Measurements from ENCODE around the gene POLR2I. TPM values are rescaled to one million over a fixed set of nuclear protein-coding genes. Genes with fewer than 3 reads are reported as not detected.

Gene POLR2I
- total and polyA plus RNA-seq, 2 experiments from 2014 or later, result 94.0 to 413 TPM

DNA sequence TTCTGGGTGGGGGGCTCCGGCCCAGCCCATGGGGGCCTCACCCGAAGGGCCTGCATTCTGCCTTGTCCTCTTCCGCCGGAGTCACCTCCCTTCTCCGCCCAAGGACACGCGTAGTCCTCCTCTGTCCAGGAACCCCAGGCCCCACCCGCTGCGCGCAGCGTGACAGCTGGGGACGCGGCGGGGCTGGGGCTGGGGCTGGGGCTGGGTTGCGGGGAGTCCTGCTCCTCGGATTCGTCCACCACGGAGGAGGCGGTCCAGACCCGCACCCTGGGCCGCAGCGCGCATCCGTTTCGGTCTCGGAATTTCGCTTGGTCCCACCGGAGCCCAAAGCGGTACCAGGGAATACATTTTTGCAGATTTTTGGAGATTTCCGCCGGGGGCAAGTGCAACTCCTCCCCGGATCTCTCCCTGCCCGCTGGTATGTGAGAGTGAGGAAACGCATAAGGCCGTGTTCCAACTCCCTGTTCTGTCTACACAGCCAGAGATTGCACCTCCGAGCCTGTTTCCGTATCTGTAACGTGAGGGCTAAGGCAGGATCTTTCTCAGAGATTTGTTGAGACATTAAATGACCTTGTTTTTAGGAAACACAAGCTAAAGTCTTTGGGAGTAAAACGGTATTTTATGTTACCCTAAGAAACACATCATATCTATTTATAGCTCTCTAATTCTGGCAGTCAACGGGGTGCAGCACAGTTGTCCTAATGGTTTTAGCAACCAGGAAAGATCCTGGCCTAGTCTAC is 37.8 kb upstream of the POLR2I start, which contains the start of gene COX7A1:
COX7A1 (minus strand) TSS at position 96 of the 740 bp plus-strand sequence; CDS start at position 56, 40 bp downstream.
- Histone ChIP-seq H3K79me2 (replicated peaks; ENCODE audit: insufficient read depth) (no peaks in the 10 kb centered on the region), H3K27ac (ENCODE audit: low read depth) (no peak within 1 kb of the TSS), H2AFZ (peak within 1 kb of the TSS; percentile 80), H3K4me1 (ENCODE audit: insufficient read depth) (peaks cover 25% of the 10 kb centered on the region), H3K4me3 (peak within 1 kb of the TSS; percentile 77), H3K36me3 (ENCODE audit: insufficient read depth) (no peaks in the 10 kb centered on the region), H3K4me2 (peak within 1 kb of the TSS; percentile 97), H3K9me2 (ENCODE audit: insufficient read depth) (no peaks in the 10 kb centered on the region), H3F3A (replicated peaks; ENCODE audit: low read depth) (peaks cover 9% of the 10 kb centered on the region; the same call in 1 of the 2 replicates), H3K27me3 (ENCODE audit: insufficient read depth) (peaks cover 8% of the 10 kb centered on the region; the same call in 1 of the 2 replicates), H4K20me1 (replicated peaks; ENCODE audit: insufficient read depth) (no peaks in the 10 kb centered on the region)
- TF ChIP-seq, protein P1, sequence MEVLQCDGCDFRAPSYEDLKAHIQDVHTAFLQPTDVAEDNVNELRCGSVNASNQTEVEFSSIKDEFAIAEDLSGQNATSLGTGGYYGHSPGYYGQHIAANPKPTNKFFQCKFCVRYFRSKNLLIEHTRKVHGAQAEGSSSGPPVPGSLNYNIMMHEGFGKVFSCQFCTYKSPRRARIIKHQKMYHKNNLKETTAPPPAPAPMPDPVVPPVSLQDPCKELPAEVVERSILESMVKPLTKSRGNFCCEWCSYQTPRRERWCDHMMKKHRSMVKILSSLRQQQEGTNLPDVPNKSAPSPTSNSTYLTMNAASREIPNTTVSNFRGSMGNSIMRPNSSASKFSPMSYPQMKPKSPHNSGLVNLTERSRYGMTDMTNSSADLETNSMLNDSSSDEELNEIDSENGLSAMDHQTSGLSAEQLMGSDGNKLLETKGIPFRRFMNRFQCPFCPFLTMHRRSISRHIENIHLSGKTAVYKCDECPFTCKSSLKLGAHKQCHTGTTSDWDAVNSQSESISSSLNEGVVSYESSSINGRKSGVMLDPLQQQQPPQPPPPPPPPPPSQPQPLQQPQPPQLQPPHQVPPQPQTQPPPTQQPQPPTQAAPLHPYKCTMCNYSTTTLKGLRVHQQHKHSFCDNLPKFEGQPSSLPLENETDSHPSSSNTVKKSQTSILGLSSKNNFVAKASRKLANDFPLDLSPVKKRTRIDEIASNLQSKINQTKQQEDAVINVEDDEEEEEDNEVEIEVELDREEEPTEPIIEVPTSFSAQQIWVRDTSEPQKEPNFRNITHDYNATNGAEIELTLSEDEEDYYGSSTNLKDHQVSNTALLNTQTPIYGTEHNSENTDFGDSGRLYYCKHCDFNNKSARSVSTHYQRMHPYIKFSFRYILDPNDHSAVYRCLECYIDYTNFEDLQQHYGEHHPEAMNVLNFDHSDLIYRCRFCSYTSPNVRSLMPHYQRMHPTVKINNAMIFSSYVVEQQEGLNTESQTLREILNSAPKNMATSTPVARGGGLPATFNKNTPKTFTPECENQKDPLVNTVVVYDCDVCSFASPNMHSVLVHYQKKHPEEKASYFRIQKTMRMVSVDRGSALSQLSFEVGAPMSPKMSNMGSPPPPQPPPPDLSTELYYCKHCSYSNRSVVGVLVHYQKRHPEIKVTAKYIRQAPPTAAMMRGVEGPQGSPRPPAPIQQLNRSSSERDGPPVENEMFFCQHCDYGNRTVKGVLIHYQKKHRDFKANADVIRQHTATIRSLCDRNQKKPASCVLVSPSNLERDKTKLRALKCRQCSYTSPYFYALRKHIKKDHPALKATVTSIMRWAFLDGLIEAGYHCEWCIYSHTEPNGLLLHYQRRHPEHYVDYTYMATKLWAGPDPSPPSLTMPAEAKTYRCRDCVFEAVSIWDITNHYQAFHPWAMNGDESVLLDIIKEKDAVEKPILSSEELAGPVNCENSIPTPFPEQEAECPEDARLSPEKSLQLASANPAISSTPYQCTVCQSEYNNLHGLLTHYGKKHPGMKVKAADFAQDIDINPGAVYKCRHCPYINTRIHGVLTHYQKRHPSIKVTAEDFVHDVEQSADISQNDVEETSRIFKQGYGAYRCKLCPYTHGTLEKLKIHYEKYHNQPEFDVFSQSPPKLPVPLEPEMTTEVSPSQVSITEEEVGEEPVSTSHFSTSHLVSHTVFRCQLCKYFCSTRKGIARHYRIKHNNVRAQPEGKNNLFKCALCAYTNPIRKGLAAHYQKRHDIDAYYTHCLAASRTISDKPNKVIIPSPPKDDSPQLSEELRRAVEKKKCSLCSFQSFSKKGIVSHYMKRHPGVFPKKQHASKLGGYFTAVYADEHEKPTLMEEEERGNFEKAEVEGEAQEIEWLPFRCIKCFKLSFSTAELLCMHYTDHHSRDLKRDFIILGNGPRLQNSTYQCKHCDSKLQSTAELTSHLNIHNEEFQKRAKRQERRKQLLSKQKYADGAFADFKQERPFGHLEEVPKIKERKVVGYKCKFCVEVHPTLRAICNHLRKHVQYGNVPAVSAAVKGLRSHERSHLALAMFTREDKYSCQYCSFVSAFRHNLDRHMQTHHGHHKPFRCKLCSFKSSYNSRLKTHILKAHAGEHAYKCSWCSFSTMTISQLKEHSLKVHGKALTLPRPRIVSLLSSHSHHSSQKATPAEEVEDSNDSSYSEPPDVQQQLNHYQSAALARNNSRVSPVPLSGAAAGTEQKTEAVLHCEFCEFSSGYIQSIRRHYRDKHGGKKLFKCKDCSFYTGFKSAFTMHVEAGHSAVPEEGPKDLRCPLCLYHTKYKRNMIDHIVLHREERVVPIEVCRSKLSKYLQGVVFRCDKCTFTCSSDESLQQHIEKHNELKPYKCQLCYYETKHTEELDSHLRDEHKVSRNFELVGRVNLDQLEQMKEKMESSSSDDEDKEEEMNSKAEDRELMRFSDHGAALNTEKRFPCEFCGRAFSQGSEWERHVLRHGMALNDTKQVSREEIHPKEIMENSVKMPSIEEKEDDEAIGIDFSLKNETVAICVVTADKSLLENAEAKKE (CRISPR knock-in tag; IDR thresholded peaks at IDR 0.05), result no peak
- no peak for TF ChIP-seq STAT1 (IDR thresholded peaks at IDR 0.05; ENCODE audit: unreplicated experiment)
- no peak for TF ChIP-seq EZH2 (IDR thresholded peaks at IDR 0.05; ENCODE audit: low read depth, unreplicated experiment)
- TF ChIP-seq, protein P2, sequence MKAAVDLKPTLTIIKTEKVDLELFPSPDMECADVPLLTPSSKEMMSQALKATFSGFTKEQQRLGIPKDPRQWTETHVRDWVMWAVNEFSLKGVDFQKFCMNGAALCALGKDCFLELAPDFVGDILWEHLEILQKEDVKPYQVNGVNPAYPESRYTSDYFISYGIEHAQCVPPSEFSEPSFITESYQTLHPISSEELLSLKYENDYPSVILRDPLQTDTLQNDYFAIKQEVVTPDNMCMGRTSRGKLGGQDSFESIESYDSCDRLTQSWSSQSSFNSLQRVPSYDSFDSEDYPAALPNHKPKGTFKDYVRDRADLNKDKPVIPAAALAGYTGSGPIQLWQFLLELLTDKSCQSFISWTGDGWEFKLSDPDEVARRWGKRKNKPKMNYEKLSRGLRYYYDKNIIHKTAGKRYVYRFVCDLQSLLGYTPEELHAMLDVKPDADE (IDR thresholded peaks at IDR 0.05), result no peak
- TF ChIP-seq, protein P3, sequence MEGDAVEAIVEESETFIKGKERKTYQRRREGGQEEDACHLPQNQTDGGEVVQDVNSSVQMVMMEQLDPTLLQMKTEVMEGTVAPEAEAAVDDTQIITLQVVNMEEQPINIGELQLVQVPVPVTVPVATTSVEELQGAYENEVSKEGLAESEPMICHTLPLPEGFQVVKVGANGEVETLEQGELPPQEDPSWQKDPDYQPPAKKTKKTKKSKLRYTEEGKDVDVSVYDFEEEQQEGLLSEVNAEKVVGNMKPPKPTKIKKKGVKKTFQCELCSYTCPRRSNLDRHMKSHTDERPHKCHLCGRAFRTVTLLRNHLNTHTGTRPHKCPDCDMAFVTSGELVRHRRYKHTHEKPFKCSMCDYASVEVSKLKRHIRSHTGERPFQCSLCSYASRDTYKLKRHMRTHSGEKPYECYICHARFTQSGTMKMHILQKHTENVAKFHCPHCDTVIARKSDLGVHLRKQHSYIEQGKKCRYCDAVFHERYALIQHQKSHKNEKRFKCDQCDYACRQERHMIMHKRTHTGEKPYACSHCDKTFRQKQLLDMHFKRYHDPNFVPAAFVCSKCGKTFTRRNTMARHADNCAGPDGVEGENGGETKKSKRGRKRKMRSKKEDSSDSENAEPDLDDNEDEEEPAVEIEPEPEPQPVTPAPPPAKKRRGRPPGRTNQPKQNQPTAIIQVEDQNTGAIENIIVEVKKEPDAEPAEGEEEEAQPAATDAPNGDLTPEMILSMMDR (conservative IDR thresholded peaks at IDR 0.05; ENCODE audit: low read depth in 2 of 2), result no peak
- TF ChIP-seq, protein P4, sequence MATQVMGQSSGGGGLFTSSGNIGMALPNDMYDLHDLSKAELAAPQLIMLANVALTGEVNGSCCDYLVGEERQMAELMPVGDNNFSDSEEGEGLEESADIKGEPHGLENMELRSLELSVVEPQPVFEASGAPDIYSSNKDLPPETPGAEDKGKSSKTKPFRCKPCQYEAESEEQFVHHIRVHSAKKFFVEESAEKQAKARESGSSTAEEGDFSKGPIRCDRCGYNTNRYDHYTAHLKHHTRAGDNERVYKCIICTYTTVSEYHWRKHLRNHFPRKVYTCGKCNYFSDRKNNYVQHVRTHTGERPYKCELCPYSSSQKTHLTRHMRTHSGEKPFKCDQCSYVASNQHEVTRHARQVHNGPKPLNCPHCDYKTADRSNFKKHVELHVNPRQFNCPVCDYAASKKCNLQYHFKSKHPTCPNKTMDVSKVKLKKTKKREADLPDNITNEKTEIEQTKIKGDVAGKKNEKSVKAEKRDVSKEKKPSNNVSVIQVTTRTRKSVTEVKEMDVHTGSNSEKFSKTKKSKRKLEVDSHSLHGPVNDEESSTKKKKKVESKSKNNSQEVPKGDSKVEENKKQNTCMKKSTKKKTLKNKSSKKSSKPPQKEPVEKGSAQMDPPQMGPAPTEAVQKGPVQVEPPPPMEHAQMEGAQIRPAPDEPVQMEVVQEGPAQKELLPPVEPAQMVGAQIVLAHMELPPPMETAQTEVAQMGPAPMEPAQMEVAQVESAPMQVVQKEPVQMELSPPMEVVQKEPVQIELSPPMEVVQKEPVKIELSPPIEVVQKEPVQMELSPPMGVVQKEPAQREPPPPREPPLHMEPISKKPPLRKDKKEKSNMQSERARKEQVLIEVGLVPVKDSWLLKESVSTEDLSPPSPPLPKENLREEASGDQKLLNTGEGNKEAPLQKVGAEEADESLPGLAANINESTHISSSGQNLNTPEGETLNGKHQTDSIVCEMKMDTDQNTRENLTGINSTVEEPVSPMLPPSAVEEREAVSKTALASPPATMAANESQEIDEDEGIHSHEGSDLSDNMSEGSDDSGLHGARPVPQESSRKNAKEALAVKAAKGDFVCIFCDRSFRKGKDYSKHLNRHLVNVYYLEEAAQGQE (IDR thresholded peaks at IDR 0.05; ENCODE audit: unreplicated experiment), result no peak
- peaks cover 16% of the 10 kb centered on the region for H3K27me3 Mint-ChIP-seq (ENCODE audit: insufficient read depth, low read depth, poor library complexity)
- DNase-seq (ENCODE audit: low spot score) (peak; percentile 69), ATAC-seq (peak; percentile 67)
- H3K27ac Mint-ChIP-seq, result no peak within 1 kb of the TSS
- peaks cover 32% of the 10 kb centered on the region for H3K36me3 Mint-ChIP-seq (ENCODE audit: low read depth)
- H3K4me3 Mint-ChIP-seq, result peak within 1 kb of the TSS; percentile 64
- peaks cover 21% of the 10 kb centered on the region for H3K4me1 Mint-ChIP-seq
- no peaks in the 10 kb centered on the region for H3K9me3 Mint-ChIP-seq
